Stimulated activated CD8-positive, alpha-beta memory T cell treated with anti-CD3 and anti-CD28 coated beads, Interleukin-12 subunit alpha, Interleukin-12 subunit beta, amount 100 ng/mL, for 24 hours (primary cell): ENCODE results near the gene DNAJC27.

ENCODE experiments used
- DNase-seq: peaks from one replicate; pipeline ENCODE4 v3.0.0-alpha.2; 2020; ENCODE audit errors: extremely low read depth

Gene DNAJC27

DNA sequence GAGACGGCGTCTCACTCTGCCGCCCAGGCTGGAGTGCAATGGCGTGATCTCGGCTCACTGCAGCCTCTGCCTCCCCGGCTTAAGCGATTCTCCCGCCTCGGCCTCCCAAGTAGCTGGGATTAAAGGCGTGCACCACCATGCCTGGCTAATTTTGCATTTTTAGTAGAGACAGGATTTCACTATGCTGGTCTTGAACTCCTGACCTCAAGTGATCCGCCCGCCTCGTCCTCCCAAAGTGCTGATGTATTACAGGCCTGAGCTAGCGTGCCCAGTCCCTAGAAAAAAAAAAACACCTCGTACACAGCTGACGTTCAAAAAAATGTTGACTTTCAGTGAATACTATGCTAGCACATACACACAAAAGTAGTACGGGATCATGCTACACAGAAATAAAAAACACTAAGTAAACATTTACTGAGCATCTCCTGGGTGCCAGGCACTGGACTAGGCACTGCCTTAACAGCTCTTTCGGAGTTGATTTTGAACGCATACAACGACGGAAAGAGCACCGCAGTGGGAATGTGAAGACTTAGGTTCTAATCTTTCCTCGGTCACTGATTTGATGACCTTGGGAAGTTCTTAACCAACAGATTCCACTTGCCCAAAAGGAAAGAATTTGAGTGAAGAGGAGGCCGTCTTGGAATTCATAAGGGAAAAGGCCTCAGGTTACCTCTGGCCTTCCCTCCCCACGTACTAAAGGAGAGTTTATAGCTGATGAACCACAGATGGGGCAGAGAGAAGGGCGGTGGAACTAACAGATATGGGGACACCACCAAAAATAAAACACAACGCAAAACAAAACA is 1.1 kb downstream of the DNAJC27 start:
- no peak for DNase-seq

DNA sequence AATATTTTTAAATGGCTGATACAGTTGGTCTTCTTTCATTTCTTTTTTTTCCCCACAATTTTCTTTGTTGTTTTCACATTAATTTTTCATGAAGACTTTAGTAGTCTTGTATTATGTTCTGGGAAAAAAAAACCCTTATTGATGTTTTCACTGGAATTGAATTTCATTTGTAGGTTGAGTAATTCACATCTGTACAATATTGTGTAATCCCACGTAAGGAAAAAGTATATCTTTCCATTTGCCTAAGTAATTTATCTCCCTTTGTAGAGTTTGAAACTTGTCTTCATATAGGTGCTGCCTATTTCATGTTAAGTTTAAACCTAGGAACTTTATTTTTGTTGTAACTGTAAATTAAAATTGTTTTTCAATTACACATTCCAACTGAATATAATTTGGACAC is 2.0 kb downstream of the DNAJC27 start:
- DNase-seq, result no peak

DNA sequence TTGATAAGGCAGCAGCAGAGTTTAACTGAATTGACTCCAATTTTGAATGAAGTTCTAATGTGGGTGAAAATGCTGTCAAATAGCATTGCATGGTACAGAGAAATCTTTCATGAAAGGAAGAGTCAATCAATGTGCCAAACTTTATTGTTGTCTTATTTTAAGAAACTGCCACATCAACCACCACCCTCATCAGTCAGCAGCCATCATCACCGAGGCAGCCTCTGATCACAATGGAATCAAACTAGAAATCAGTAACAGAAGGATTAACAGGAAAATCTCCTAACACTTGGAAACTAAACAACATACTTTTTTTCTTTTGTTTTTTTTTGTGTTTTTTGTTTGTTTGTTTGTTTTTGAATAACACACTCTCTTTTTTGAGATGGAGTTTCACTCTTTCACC is 9.9 kb downstream of the DNAJC27 start:
- DNase-seq, result no peak

DNA sequence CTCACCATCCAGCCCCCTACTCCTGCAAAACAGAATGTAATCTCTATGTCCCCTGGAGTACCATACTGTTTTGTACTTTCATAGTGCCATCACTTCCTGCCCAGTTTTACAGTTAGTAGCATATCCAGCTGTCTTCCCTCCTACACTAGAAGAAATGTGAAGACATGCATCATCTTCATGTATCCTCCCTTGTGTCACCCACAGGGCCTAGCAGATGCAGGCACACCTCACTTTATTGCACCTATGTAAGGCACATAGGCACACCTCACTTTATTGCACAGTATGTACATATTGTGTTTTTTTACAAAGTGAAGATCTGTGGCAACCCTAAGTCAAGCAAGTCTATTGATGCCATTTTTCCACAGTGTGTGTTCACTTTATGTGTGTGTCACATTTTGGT is 12.0 kb downstream of the DNAJC27 start:
- DNase-seq, result no peak

DNA sequence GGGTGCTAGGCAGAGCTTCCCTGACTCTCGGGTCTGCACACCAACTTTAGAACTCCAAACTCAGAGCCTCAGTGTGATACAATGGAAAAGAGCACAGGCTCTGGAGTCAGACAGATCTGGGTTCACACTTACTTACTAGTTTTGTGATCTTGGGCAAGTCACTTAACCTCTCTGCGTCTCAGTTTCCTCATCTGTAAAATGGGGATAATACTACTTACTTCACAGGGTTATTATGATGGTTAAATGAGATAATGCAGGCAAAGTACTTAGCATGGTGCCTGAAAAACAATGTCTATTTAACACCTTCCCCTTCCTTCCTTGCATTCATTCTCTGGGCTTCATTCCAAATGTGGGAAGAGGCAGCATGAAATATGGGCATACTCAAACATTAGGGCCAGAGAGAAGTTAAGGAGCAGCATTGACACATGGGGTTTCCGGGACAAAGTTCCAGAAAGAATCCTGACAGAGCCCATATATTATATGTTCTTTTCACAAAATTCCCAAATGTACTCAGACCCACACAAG is 13.3 kb downstream of the DNAJC27 start:
- DNase-seq, result no peak

DNA sequence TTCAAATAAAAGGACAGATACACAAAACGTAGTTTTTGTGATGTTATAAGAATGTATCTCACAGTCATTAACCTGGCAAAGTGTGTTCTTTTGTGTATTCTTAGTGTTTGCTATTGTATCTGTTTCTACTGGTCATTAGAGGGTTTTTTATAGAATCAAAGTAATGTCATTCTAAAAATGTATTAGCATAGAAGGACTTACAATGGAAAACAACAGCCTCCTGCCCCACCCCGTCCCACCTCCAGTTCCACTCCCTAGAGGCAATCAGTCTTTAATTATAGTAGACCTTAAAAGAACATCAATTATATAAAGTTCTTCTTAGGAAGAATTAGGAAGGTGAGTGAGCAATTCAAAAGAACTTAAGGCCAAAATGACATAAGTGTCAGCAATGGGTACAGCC is 13.8 kb downstream of the DNAJC27 start:
- no peak for DNase-seq

DNA sequence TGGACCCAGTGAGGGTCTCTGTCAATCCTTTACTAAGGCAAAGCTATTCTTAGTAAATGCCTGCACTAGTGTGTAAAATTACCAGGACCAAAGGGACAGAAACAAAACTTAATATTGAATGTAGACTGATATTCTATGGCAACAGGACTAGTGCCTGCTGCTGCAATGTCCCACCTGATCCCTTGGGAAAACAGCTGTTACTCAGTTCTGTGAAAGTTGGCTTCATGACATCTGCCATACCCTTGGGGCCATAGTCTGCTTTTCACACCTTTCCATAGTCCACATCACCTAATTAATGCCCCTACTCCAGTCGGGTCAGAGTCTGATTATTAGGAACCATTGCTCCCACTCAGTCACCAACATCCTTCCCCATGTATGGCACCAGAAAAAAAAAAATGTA is 14.5 kb downstream of the DNAJC27 start:
- DNase-seq, result no peak

DNA sequence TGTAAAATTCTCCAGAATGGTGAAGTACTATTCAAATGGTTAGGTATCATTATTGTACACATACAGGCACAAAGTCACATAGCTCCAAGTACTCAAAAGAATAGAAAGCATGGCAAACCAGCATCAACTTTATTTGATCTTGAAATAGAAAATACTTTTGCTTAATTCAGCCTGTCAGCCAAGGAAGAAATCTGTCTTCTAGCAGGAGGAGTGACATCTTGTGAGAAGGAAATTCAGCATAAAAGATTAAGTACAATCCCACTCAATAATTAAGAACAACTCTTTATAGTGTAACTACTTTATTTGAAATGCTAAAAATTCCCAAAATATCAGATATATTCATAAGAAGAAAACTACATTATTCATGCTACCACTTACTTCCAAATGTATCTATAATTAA is 15.8 kb downstream of the DNAJC27 start:
- no peak for DNase-seq

DNA sequence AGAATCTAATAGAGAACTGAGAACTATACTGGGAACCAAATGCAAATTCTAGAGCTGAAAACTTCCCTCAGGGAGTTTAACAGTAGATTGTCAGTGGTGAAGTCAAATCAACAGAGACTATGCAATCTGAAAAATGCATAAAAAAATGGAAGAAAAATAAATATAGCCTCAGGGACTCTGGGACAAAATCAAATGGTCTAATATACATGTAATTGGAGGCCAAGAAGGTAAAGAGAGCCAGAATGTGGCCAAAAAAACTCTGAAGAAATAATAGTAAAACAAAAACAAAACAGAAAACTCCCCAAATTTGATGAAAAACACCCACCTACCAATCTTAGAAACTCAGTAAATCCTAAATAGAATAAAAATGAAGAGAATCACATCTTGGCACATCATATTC is 16.5 kb downstream of the DNAJC27 start:
- DNase-seq, result no peak

DNA sequence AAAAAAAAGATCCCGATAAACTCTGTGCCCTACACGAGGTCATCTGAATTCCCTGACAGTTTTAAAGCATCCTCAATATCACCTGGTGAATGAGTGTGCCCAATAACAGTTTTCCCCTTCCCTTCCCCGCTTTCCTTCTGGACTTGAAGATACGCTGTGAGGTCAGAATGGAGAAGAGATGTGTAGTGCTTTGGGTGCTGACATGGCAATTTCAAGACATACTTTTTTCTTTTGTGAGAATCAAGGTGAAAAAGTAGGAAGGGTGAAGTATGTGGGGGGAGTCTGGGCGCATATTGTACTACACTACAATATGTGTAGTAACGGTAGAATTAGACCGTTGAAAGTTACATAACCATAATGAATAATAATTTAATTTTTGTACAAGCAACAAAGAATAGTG is 21.7 kb downstream of the DNAJC27 start:
- no peak for DNase-seq

DNA sequence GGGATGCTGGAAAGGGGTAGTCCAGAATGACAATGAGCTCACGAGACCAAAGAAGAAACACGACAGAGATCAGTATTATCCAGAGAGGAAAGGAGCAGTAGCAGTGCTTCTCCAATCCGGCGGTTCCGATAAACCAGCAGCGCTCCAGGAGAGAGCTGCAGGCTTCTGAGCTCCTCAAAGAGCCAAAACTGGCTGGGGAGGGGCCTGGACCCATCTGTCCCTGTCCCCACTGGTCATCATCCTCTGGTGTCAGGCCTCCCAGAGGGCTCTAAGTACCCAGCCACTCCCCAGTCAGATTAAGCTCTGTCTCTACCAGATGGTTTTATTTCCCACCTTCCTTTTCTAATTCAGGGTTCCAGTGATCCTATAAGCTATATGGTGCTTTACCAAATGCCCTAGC is 23.2 kb downstream of the DNAJC27 start:
- no peak for DNase-seq

DNA sequence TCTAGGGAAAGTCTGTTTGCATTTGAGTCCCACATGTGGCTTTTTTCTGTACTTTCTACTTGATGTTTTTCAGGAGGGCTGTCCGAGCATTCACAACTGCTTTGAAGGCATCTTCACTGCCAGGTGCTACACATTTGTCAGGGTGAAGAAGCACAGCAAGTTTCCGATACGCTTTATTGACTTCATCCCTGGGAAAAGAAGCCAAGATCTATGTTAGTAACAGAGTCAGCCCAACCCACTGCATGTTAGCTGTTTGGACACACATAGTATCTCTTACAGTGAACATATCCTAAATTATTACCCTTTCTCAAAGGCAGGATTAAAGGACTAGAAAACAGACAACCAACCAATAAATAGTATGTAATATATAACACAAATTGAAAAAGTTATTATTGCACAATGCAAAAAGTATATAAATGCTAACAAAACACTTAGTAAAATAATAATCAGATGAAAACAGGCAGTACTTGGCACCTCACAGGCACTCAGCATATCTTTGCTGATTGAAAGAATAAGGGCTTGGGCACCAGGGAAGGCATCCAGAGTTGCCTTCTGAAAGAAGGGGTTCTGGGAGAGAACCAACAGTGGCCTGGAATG is 24.1 kb downstream of the DNAJC27 start:
- DNase-seq, result no peak

DNA sequence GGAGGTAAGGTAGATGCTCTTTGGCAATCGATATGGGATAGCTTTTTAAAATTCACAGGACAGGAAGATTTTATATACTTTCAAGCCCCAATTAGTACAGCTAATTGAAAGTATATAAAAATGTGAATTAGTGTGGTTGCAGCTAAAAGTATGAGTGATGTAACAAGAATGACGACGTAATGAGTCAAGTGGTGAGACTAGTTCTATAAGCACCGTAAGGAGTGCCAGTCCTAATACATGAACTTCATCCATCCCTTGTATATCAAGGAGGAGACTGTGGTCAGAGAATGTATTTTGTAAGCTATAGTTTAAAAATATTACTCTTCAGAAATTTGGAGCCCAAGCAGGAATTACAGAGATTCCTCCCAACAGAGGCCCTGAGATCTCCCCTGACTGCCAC is 25.8 kb downstream of the DNAJC27 start:
- DNase-seq, result no peak

DNA sequence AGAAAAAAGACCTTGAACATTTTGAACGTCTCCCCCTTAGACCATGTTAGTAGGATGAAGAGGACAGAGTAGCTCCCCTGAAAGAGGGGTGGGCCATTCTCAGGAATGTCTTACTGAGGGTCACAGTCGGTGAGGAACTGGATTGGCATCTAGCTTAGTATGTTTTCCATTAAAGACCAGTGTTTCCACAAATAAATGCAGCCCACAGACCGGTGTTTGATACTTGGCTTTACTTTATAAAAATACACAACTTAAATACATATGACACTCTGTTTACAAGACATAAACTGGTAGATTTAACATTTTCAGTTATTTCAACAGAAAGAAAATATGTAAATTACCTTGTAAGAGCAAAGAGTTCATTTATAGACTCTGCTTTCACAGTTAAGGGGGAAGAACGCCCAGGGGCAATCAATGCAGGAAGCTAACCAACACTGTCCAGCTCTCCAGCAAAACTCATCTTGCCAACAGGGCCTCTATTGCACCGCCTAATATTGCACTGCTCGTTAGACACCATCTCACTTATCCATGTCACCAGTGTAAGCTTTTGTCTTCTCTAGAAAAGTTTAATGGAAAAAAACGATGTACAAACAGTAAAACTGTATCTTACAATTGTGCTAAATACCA is 28.2 kb downstream of the DNAJC27 start:
- DNase-seq, result no peak

DNA sequence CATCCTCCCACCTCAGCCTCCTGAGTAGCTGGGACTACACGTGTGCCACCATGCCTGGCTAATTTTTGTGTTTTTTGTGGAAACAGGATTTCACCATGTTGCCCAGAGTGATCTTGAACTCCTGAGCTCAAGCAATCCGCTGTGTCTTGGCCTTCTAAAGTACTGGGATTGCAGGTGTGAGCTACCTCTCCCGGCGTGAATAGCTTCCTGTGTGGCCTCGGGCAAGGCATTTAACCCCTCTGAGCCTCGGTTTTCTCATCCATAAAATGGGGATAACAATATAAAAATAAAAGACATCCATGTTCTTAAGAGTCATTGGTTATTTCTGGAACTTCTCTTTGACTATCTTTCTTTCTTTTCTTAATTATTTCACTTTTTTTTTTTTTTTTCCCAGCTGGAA is 32.4 kb downstream of the DNAJC27 start:
- DNase-seq, result no peak

DNA sequence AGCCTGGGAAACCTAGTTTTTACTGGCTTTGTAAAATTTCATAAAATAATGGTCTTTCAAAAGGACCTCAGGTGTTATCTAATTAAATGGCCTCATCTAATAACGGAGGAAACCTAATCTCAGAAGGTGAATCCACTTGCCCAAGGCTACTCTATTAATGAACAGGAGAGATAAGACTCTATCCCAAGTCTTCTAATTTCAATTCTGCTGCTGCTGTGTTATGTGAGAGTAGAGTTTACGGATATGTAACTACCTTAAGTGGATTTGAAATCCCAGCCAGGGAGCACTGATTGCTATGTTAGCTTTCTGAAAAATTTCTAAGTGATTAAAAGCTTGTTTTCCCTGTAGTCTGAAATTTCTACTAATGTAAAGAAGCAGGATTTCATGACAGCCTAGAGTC is 34.5 kb downstream of the DNAJC27 start:
- DNase-seq, result no peak

DNA sequence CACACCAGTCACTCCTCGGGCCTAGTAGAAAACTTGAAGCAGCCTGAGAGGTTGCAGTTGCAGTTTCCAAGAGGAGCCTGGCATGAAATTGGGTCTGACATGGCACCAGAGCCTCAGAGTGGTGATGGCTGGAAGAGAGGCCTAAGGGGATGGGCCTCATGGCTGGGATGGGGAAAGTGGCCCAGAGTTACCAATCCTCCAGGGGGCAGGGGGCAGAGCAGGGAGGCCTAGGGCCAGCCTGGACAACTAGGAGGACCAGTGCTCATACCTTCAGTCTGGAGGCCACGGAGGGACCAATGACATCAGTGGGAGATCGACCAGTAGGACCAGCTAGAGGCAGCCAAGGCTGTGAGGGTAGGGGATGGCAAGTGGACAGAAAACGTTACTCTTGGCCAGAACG is 36.6 kb downstream of the DNAJC27 start:
- DNase-seq, result no peak

DNA sequence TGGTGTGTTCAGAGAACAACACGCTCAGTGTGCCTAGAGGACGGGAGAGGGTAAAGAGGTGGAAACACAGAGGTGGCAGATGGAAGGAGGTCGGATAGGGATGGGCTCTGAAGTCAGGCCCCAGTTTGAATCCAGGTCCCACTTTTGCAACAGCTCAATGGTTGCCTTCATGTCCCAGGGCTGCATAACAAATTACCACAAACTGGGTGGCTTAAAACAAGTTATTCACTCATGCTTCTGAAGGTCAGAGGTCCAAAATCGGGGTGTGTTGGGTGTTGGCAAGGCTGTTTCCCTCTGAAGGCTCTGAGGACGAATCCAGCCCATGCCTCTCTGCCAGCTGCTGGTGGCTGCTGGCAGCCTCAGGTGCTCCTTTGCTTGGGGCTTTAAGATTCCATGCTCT is 39.0 kb downstream of the DNAJC27 start:
- DNase-seq, result no peak

DNA sequence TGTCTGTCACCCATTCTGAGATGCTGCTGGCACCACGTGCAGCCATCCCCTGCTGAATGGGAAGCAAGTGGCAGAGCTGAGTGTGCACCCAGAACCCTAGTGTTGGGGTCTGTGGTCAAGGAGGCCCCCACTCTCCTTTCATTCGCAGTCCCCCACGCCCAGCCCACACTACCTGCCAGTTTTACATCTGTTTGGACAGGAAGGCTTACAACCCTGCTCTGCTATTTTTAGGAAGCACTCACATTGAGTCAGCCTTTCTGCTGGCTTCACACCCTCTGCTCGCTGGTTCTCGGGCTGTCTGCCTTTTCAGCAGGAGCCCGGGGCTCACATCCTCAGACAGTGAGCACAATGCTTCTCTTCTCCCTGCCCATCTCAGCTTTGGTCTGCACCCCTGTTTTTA is 41.0 kb downstream of the DNAJC27 start:
- no peak for DNase-seq

DNA sequence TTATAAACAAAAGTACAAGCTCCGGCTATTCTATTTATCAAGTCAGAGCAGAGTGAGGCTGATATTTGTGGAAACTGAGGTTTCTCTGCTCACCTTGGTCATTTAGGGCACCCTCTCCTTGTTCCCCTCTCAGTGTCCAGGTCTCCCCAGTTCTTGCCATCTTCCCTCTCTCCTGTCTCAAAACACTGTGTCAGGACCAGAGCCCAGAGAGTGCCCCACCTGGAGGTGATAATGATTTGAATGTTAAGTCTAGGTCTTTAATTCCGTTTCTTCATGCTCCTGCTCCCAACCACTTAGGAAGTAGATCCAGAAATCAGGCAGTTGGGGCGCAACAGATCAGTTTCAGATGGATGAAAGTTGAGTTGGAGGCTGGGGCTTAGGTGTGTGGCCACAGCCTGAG is 42.5 kb downstream of the DNAJC27 start:
- DNase-seq, result no peak

DNA sequence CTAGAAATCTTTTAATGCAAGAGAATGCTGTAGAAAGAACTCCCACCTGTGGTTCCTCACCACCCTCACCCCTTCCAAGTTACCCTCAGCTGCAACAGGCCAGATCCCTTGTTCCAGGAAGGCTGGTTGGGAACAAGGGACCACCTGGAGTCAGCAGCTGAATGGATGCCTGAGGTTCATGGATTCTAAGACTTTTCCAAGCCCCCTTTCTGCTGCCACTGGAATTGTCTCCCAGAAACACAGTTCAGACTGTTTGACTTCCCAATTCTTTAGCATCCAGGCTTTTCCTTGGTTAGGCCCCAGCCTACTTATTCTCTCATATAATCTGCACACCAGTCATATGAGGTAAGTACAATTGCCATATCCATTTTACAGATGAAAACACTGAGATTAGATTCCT is 43.7 kb downstream of the DNAJC27 start:
- DNase-seq, result no peak

DNA sequence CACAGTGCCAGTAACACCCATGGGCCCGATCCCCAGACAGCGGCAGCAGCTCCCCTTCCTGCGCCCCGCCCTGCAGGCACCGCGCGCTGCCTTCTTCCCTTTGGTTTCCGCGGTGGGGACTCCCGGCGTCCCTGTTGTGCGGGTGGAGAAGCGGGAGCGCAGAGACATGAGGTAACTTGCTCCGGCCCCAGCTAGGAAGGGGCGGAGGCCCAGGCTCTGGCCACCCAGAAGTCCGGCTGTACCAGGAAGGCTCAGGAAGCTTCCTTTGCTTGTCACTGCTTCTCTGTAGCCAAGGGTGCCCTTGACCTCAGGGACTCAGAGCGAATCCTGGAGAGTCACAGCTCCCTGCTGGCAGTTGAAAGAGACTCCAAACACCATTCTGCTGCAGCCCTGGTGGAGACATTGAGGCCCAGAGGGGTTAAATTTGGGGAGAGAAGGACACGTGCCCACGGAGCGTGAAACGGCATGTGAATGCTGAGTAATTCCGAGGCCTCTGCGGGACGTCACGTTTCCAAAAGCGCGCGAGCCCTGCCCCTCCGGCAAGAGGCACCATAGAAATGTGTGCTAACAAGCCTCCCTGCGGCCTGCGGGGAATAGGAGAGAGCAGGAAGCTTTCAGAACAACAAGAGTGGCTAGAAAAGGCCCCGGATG is 45.0 kb downstream of the DNAJC27 start:
- DNase-seq, result no peak

DNA sequence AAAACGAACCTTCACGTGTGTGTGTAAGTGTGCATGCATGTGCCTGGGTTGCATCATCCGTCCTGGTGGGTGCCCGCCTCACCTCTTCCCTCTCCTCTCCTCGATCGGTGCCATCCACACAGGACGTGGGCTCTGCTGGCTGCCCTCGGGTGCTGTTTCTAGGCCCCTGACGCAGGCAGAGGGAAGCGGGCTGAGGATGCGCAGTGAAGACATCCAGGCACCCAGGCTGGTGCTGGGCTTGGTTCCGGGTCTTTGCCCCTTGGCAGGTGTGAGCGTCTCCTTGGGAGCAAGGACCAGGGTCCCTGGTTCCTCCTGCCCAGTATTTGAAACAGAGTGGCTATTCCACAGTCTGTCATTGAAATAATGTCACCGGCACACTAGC is 45.5 kb downstream of the DNAJC27 start:
- DNase-seq, result no peak
